GM18868 (cell line): ENCODE measurements around the gene NAT8L.

Experiments used
- ATAC-seq: cut with Tn5 transposase; IDR thresholded peaks from one replicate; pipeline ENCODE4 v1.9.1; 2021; ENCODE audit warnings: mild to moderate bottlenecking, moderate library complexity; ENCODE audit not compliant: unreplicated experiment

The NAT8L gene

DNA sequence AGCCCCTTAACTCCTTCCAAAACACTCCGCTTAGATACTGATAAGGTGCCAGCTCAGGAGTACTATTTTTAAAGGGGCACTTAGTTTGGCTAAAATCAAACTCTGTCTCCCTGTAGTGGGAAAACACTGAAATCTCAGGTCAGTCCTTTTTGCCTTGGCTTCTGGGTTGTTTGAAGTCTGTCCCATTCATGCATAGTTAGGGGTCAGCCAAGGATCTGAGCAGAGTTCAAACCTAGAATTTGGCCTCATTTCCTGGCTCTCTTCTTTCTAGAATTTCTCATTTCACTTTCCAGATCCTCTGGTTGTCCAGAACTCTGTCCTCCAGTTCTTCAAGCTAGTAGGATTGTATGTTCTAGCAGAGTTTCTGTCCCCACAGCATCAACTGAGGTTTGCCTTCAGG, 31.5 kb downstream of the NAT8L start:
- no peak for ATAC-seq

GRCh38 chr4:2091990-2092668, 33.0 kb downstream of the NAT8L start:
- ATAC-seq: no peak

DNA sequence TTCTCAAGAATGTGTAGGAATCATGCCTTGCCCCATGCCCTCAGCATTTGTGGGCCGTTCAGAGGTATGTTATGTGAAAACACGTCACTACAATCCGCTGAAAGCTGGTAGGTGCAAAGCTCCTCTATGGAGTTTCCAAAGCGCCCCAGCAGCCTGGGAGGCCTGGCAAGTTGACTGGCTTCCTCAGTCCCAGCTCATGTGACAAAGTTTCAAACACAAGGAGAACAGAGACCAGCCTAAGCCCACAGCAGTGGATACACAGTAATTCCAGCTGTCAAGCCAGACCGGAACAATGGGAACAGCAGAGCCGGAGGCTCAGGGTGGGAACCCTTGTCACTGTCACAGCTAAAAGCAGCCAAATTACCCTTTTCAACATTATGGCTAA, 33.5 kb downstream of the NAT8L start:
- ATAC-seq: no peak

DNA sequence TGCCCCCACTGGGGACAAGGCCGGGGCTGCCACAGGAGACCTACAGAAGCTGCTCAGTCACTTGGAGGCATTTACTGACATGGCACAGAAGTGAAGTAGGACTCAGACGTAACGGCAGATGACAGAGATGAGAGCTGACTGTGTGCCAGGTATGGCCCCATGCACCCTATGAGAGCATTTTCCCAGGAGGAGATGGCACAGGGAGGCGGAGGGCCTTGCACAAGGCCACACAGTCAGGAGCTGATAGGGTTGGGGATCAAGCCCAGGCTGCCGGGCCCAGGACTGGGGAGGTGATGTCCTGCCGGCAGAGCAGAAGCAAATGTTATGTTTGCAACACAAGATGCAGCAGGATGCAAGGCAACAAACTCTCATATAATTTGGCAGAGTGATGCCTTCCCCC, 34.1 kb downstream of the NAT8L start:
- no peak for ATAC-seq

GRCh38 chr4:2094545-2094944, 35.4 kb downstream of the NAT8L start:
- no peak for ATAC-seq

DNA sequence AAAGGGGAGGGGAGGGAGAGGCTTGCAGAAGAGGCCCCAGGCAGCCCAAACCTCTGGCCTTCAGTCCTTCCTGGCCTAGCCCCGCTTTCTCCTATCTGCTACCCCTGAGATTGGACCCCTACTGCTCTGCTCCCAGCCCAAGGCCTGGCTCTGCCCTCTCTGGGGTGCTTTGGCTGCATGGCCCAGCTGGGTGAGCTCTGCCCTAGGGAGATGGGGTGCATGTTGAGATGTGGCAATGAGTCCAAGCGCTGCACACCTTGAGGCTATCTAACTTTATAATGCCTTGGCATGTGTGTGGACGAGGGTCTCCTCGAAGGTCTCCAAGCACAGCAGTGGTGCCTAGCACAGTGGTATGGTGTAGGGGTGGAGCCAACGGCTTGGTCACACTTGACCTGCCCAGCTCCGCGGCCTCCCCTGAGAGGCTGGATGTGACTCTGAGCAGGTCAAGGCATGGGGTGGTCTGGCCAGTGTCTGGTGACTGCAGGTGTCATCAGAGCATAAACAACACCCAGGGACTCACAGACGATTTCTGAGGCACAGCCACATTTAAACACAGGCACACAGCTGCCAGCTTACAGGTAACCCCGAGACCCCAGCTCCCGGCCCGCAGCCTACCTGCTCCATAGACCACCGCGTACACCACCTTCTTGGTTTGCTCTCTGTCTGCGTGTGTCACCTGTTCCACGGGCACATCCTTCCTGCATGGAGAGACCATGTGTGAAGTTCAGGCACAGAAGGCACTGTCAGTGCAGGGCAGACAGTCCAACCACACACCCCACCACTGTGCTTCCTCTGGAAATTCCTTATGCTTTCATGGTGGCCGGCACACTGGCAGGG, 36.3 kb downstream of the NAT8L start:
- no peak for ATAC-seq

- no peak for ATAC-seq
These were observed 37.0 kb downstream of the NAT8L start for GRCh38 chr4:2096073-2096609.

DNA sequence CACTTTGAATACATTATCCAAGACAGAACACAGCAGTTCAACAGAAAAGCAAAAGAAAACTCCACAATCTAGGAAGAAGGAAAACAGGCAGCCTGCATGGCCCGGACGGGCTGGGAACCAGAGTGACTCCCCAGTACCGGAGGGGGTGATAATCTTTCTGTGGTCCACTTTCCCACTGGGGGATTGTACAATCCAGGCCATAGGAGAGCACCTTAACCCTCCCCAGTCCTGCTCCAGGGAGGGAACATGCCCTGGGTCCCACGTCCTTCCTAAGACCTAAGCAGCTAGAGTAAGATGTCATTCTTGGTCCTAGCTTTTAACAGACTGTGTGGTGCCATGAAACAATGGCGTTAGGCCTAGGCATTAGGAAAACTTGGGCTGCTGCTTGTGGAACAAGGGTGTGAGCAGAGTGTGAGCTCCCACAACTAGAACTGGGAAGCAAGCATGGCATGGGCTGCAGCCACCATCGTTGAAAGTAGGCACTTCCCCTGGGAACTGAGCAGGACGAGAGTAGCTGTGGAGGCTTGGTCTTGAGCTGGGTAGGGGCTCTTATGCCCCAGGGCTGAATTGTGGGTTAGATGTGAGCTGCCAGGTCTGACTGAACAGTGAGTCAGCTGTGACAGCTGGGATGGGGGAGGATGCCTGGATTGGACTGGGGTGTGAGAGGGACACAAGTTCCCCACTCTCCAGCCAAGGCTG, 42.4 kb downstream of the NAT8L start:
- no peak for ATAC-seq

DNA sequence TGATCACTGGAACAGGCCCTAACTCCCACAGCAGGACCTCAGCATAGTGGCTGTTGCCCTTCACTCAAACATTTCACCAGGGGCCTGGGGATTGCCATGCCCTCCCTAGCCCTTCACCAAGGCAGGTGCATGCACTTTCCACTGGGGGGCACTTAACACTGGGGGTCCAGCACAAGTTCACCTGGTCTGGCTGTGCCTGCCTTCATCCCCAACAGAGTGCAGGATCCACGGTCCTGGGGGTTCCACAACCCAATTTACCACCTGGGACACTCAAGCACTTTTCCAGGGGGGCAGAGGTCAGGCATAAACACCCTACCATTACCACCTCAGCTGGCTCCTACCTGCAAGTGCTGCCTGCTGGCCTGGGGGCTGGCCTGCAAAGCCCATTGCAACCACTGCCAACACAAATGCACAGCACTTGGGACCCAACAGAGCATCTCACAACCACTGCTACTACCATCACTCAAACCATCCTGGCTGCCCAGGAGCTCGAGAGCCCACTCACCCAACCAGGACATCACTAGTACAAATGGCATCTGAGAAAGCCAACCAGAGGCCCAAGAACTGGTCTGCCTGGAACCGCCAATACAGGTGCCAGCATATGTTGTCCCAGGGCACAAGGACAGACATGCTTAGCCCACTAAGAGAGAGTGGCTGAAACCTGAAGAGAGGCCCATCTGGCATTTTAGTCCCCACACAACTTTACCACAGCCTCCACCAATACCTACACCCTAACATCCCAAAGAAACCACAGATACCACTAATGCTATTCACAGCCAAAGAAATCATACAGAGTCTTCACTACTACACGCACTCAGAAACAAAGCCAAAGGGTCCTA, 43.1 kb downstream of the NAT8L start:
- no peak for ATAC-seq

DNA sequence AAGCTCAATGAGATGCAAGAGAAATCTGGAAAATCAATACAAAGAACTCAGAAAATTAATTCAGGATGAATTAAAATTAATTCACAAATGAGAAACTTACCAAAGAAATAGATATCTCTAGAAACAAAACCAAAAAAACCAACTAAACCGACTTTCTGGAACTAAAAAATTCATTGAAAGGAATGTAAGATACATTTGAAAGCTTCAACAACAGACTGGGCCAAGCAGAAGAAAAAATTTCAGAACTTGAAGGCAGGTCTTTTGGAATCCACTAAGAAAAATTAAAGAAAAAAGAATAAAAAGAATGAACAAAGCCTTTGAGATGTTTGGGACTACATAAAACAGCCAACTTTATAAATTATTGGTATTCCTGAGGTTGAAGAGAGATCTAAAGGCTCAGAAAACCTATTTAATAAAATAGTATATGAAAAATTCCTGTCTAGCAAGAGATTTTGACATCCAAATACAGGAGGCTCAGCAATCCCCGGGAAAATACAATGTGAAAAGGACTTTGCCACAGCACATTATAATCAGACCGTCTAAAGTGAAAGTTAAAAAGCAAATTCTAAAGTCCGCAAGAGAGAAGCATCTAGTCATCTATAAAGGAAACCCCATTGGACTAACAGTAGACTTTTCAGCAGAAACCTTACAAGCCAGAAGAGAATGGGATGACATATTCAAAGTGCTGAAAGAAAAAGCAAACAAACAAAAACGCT, 44.2 kb downstream of the NAT8L start:
- no peak for ATAC-seq

- no peak for ATAC-seq
These were observed 44.9 kb downstream of the NAT8L start for GRCh38 chr4:2103843-2104547.

DNA sequence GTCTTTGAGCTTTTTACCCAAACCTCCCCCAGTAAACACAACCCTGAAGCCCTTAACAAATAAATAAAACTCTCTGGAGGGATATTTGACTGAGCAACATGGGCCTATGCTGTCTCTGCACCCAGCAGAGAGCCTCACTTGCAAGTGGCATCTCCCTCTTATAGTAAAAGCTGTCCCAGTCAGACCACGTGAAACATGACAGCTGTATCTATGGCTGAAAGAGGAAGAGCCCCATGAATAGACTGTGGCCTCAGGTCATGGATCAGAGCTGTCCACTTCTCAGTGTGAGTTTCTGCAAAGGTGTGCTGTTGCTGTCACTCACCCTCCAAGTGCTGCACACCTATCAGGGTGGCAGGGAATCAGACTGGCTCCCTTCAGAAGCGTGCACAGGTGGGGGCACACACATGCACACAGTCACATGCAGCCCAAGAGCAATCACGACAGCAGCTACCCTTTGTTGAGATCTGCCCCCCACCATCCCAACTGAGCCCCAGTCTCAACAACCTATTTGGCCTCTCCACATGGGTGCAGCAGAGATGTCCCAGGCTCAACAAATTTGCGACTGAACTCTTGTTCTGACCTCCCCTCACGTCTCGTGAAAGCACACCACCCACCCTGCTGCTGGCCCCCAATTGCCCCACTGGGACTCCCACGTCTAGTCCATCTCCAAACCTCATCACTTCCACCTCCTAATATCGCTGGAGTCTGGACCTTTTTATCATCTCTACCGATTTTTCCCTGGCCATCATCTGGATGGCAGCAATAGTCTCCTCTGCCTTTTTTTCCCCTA, 45.6 kb downstream of the NAT8L start:
- no peak for ATAC-seq

- no peak for ATAC-seq
These were observed 46.4 kb downstream of the NAT8L start for GRCh38 chr4:2105559-2105958.

DNA sequence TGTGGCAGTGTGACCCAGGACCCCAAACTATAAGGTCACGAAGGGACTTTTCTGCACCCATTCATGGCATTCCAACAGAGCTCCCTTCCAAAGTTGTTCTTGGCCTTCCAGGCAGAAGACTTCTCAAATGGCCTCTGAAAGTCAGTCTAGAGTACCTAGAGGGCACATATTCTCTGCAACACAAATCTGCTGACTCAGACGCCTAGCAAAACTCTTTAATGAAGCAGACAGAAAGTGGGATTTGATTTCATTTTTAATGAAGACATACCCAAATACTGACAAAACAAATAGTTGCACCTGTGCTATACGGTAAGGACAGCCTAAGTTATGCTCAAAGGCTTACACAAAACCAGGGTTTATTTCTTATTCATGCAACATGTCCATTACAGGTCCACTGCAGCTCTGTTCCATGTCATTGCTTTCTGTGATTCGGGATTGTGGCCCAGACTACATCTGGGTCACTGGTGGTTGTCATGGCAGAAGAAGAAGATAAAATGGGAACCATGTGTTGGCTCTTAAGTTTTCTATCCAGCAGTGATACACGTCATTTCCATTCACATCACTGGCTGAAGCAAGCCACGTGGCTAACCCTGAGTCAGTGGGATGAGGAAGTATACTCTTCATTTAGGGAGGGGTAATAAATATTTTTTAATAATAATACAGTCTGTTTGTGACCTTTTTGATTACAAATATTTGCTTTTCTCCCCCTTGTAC, 57.7 kb downstream of the NAT8L start:
- ATAC-seq: no peak
